K562 (cell line): Measurements from ENCODE around the gene KCNC3. TPM values are rescaled to one million over a fixed set of nuclear protein-coding genes. Genes with fewer than 3 reads are reported as not detected.

Experiments used
- ATAC-seq: fragments of 200-7000 bp; cut with Tn5 transposase; 3 replicates; pipeline ENCODE4 v1.9.1; 2020; ENCODE audit warnings: moderate library complexity
- BruUV-seq: library from RNA; stranded (reverse); fragments of 400-500 nt; replicated peaks from 2 replicates; lab custom pipeline; 2021; lab: Mats Ljungman, UMichigan
- CTCF ChIA-PET: fragments of 300-600 bp; formaldehyde crosslinking; extraction: SDS; loops from one replicate; lab custom pipeline; 2021; ENCODE audit warnings: low intra/inter-chr PET ratio; lab: Yijun Ruan, JAX
- POLR2A ChIA-PET: fragments of 300-600, 350-650 bp; sonication (Branson Sonifier 250); formaldehyde crosslinking; extraction: SDS; loops from one replicate; lab custom pipeline; 2021; ENCODE audit warnings: antibody characterized with exemption, inconsistent platforms; lab: Yijun Ruan, JAX
- DNase-seq, 4 experiments: peaks; one replicate each; pipeline versions ENCODE4 v3.0.0 to v3.0.0-alpha.2; 2011 to 2018; ENCODE audit warnings: low spot score in 3 of 4, mixed read lengths in 3 of 4; ENCODE audit errors: extremely low read depth in 1 of 4
- FAIRE-seq: peaks from 2 replicates; lab custom pipeline; 2011; peaks lifted over from hg19 to GRCh38; lab: Jason Lieb, UNC
- H2AFZ ChIP-seq: 2 replicates; pipeline ENCODE4 v1.6.0; 2011; ENCODE audit warnings: low read depth, low read length, control low read depth, inconsistent platforms
- H3K27ac ChIP-seq: fragments of 200-600 bp; 3 replicates; pipeline ENCODE4 v1.8.0; 2011; ENCODE audit warnings: low read depth, mild to moderate bottlenecking, control low read depth, inconsistent platforms, low read length, moderate library complexity, mixed read lengths; ENCODE audit errors: extremely low read depth
- H3K27me3 ChIP-seq, 2 experiments: fragments of 300-600 bp in 1 of 2; 2 replicates in 1 of 2; 3 replicates in 1 of 2; pipeline versions ENCODE4 v1.6.0 to v1.8.0; 2011; ENCODE audit warnings: inconsistent platforms in 2 of 2, low read length in 2 of 2, mild to moderate bottlenecking in 1 of 2, mixed read lengths in 1 of 2, moderate library complexity in 1 of 2; ENCODE audit not compliant: control insufficient read depth in 2 of 2, insufficient read depth in 2 of 2
- H3K36me3 ChIP-seq: fragments of 300-600 bp; 3 replicates; pipeline ENCODE4 v1.8.0; 2011; ENCODE audit warnings: mild to moderate bottlenecking, low read length, inconsistent platforms; ENCODE audit not compliant: control insufficient read depth, insufficient read depth
- H3K4me1 ChIP-seq, 2 experiments: fragments of 200-600 bp in 1 of 2; replicated peaks in 1 of 2; 2 replicates in 1 of 2; 3 replicates in 1 of 2; pipeline versions ENCODE4 v1.5.1 to v1.8.0; 2011; ENCODE audit warnings: inconsistent platforms in 2 of 2, low read length in 2 of 2, mild to moderate bottlenecking in 1 of 2, mixed read lengths in 1 of 2, moderate library complexity in 1 of 2; ENCODE audit not compliant: control insufficient read depth in 2 of 2, insufficient read depth in 2 of 2
- H3K4me2 ChIP-seq: 2 replicates; pipeline ENCODE4 v1.6.1; 2011; ENCODE audit warnings: low read length, control low read depth, inconsistent platforms, mixed read lengths; ENCODE audit not compliant: insufficient read depth
- H3K4me3 ChIP-seq: fragments of 200-600 bp; sonication (generic), shearing (Covaris generic); 2 replicates; pipeline ENCODE4 v1.5.1; 2016; ENCODE audit warnings: control low read depth, inconsistent platforms
- H3K79me2 ChIP-seq: fragments of 200-600 bp; 3 replicates; pipeline ENCODE4 v1.8.0; 2011; ENCODE audit warnings: low read length, inconsistent platforms; ENCODE audit not compliant: control insufficient read depth, insufficient read depth
- H3K9ac ChIP-seq, 2 experiments: 2 replicates each; pipeline versions ENCODE4 v1.6.0 to v1.6.1; 2011; ENCODE audit warnings: low read depth in 2 of 2, low read length in 2 of 2, control low read depth in 1 of 2, inconsistent platforms in 1 of 2, mild to moderate bottlenecking in 1 of 2, mixed read lengths in 1 of 2; ENCODE audit not compliant: insufficient read depth in 1 of 2
- H3K9me1 ChIP-seq: one replicate; pipeline ENCODE4 v1.6.0; 2011; ENCODE audit warnings: inconsistent platforms, mild to moderate bottlenecking, low read length, moderate library complexity; ENCODE audit not compliant: control insufficient read depth, insufficient read depth
- H3K9me3 ChIP-seq: replicated peaks from 2 replicates; pipeline ENCODE4 v1.5.1; 2011; ENCODE audit warnings: low read depth, low read length, inconsistent platforms; ENCODE audit not compliant: control insufficient read depth, insufficient read depth
- H4K20me1 ChIP-seq: replicated peaks from 2 replicates; pipeline ENCODE4 v1.6.1; 2011; ENCODE audit warnings: low read length, inconsistent platforms, mixed read lengths; ENCODE audit not compliant: control insufficient read depth, insufficient read depth
- CBFB ChIP-seq: sonication (generic); formaldehyde crosslinking; IDR thresholded peaks from 2 replicates; pipeline ENCODE4 v1.4.0; 2020; ENCODE audit warnings: mild to moderate bottlenecking, missing genetic modification reagents
- NR3C1 ChIP-seq: sonication (generic); formaldehyde crosslinking; IDR thresholded peaks from 2 replicates; pipeline ENCODE4 v1.8.1; 2022; ENCODE audit warnings: missing genetic modification reagents
- POLR2G ChIP-seq: fragments of 200-400 bp; formaldehyde crosslinking; IDR thresholded peaks from 2 replicates; pipeline ENCODE4 v1.6.1; 2017; ENCODE audit warnings: low read depth, mild to moderate bottlenecking, antibody characterized with exemption, low read length, moderate library complexity
- ZNF449 ChIP-seq: fragments of 250-450 bp; sonication (Bioruptor Pico); IDR thresholded peaks from 2 replicates; pipeline ENCODE4 v1.8.0; 2022; ENCODE audit warnings: moderate library complexity, mild to moderate bottlenecking, inconsistent platforms
- whole genome bisulfite sequencing: fragments of 100-300 bp; shearing (Covaris generic); methylation state at CpG from one replicate; pipeline ENCODE4 v1.1.6; 2016; ENCODE audit warnings: low coverage, mixed read lengths; ENCODE audit not compliant: insufficient coverage; ENCODE audit errors: missing lambda C conversion rate; 5-methylcytosine and 5-hydroxymethylcytosine counted together
- in situ Hi-C: fragments of 300-500 bp; cut with MboI; formaldehyde crosslinking; loops from 4 replicates; pipeline ENCODE4 v1.15.0; 2018; ENCODE audit warnings: inconsistent platforms, mixed read lengths
- intact Hi-C: fragments of 100-400 bp; cut with micrococcal nuclease; formaldehyde crosslinking; loops from 2 replicates; pipeline ENCODE4 v1.14.2; 2022
- polyA plus RNA-seq, 8 experiments: library from polyadenylated mRNA; depleted of rRNA in 4 of 8; stranded (reverse) in 5 of 8; unstranded in 3 of 8; fragments of >200 nt; fragmentation: Nextera tagmentation in 2 of 8; fragmentation: Illumina TruSeq in 1 of 8; extraction: Ambion mirVana in 2 of 8; extraction: Trizol in 1 of 8; gene quantifications; 2 replicates each; pipeline versions ENCODE4 v1.2.1 to v1.2.3, GENCODE V29; 2011 to 2014; ENCODE audit warnings: inconsistent platforms in 1 of 8, missing spikeins in 1 of 8
- total RNA-seq, 7 experiments: library from RNA; depleted of rRNA in 6 of 7; stranded (reverse); fragments of >200 nt in 6 of 7; fragmentation: Illumina TruSeq in 2 of 7; extraction: Trizol in 2 of 7; gene quantifications; 2 replicates each; pipeline versions ENCODE4 v1.2.1 to v1.2.3, GENCODE V29; 2011 to 2021; ENCODE audit warnings: low replicate concordance in 1 of 7
- TF ChIP-seq, protein P1 (sequence below): fragments of 450-650 bp; IDR thresholded peaks from 2 replicates; pipeline ENCODE4 v1.6.1; 2017; ENCODE audit warnings: mild to moderate bottlenecking, moderate library complexity

KCNC3 gene
- total and polyA plus RNA-seq, 9 of the 15 experiments (the other 6 are each of a cell fraction or from before 2014, with no cell fraction given), result 0.03 to 26.2 (median 2.0) TPM

DNA sequence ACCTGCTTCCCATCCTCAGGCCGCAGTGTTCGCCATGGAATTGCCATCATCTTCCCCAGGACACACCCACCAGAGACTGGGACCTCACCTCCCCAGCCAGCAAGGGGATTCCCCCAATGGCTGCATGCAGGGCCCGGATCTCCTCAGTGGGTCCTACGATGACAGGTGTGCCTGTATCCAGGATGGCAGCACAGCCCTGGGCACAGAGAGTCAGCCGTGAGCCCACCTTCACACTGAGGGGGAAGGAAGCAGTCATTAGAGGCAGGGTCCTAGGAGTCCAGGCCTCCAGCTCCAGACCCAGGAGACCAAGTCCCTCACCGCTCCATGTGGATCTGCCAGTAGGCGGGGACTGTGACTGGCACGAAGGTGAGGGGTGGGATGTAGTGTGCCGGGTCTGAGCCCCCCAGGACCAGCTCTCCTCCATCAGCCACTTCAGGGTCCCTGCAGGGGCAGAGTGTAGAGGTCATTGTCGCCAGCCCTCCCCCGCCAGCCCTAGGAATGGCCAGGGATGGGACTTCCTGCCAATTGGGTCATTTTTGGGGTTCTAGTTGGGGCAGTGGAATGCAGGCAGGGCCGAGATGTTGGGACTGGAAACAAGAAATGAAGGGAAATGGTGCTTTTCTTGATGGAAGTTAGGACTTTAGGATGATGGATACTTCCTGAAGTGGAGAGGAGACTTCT lies 5.7 kb upstream of the KCNC3 start:
- Histone ChIP-seq H2AFZ (no peak overlapping the region), H3K79me2 (peaks cover 27% of the 10 kb centered on the region), H3K9ac (peak overlapping the region in 1 of 2 experiments; percentile 70; a peak in 2 of 4 replicates), H3K9me1 (no peaks in the 10 kb centered on the region), H3K4me2 (peak overlapping the region; percentile 89; the same call in 1 of the 2 replicates), H3K4me1 (peaks cover 36 to 51% of the 10 kb centered on the region in 2 experiments; a peak in 4 of 5 replicates), H3K9me3 (no peaks in the 10 kb centered on the region), H4K20me1 (no peaks in the 10 kb centered on the region), H3K27ac (no peak overlapping the region), H3K4me3 (no peak overlapping the region), H3K36me3 (no peaks in the 10 kb centered on the region; the same call in 2 of the 3 replicates), H3K27me3 (no peaks in the 10 kb centered on the region)
- no TSS peak for BruUV-seq
- TF ChIP-seq ZNF449 (CRISPR knock-in tag) (no peak), POLR2G (peak; percentile 51; the same call in 1 of the 2 replicates), CBFB (CRISPR knock-in tag) (0 out of 2 replicates have a peak, but pooled peaks have one; percentile 29), NR3C1 (CRISPR knock-in tag) (0 out of 2 replicates have a peak, but pooled peaks have one; percentile 17)
- TF ChIP-seq, protein P1, sequence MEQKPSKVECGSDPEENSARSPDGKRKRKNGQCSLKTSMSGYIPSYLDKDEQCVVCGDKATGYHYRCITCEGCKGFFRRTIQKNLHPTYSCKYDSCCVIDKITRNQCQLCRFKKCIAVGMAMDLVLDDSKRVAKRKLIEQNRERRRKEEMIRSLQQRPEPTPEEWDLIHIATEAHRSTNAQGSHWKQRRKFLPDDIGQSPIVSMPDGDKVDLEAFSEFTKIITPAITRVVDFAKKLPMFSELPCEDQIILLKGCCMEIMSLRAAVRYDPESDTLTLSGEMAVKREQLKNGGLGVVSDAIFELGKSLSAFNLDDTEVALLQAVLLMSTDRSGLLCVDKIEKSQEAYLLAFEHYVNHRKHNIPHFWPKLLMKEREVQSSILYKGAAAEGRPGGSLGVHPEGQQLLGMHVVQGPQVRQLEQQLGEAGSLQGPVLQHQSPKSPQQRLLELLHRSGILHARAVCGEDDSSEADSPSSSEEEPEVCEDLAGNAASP, result no peak
- intact Hi-C loops (no loop called here), in situ Hi-C loops (loop anchor here (10.0 kb wide), 1 partner anchor 1220 kb away; the partner anchor contains the start of genes C19orf73, LIN7B and PPFIA3)
- CTCF ChIA-PET, result no interaction called here
- 84% methylated on average over 6 of the region's 12 CpGs for WGBS
- DNase-seq (no peak), FAIRE-seq (no peak), ATAC-seq (no peak)
- POLR2A ChIA-PET, result interaction anchor here (0.5 to 1.1 kb wide), 3 partner anchors 11 to 16 kb away, joined by 3 read pairs; no protein-coding TSS in a partner anchor
